Activated CD8-positive, alpha-beta T cell treated with anti-CD3 and anti-CD28 coated beads for 36 hours (primary cell): Measurements from ENCODE around the gene NACC1. TPM values are rescaled to one million over a fixed set of nuclear protein-coding genes. Genes with fewer than 3 reads are reported as not detected.

Experiments
- ATAC-seq: fragments of 200-7000 bp; cut with Tn5 transposase; one replicate; pipeline ENCODE4 v1.10.0; 2021; ENCODE audit warnings: mild to moderate bottlenecking, moderate library complexity
- CTCF ChIA-PET: fragments of 350-600 bp; sonication (Branson Sonifier 250); formaldehyde crosslinking; loops from one replicate; lab custom pipeline; 2021; ENCODE audit warnings: antibody characterized with exemption; lab: Charles Lee
- POLR2A ChIA-PET: fragments of 350-600 bp; sonication (Branson Sonifier 250); formaldehyde crosslinking; loops from one replicate; lab custom pipeline; 2021; ENCODE audit warnings: antibody characterized with exemption; lab: Charles Lee
- DNase-seq: peaks from one replicate; pipeline ENCODE4 v3.0.0-alpha.2; 2020
- H3K27ac Mint-ChIP-seq: one replicate; pipeline ENCODE4 v1.8.0; 2021; ENCODE audit warnings: mild to moderate bottlenecking, mixed read lengths
- H3K27me3 Mint-ChIP-seq: one replicate; pipeline ENCODE4 v1.8.0; 2021; ENCODE audit warnings: mixed read lengths
- H3K36me3 Mint-ChIP-seq: one replicate; pipeline ENCODE4 v1.8.0; 2021; ENCODE audit warnings: low read depth, mixed read lengths
- H3K4me1 Mint-ChIP-seq: one replicate; pipeline ENCODE4 v1.8.0; 2021; ENCODE audit warnings: low read depth, mixed read lengths
- H3K4me3 Mint-ChIP-seq: one replicate; pipeline ENCODE4 v1.8.0; 2021; ENCODE audit warnings: mild to moderate bottlenecking, moderate library complexity, mixed read lengths
- H3K9me3 Mint-ChIP-seq: one replicate; pipeline ENCODE4 v1.8.0; 2021; ENCODE audit warnings: mixed read lengths
- CTCF ChIP-seq: fragments of 200-600 bp; IDR thresholded peaks from one replicate; pipeline ENCODE4 v1.8.0; 2022; ENCODE audit warnings: antibody characterized with exemption, mild to moderate bottlenecking
- intact Hi-C: fragments of 100-400 bp; cut with micrococcal nuclease; formaldehyde crosslinking; loops from one replicate; pipeline ENCODE4 v1.10.0; 2022
- total RNA-seq, 2 experiments: library from RNA; stranded (reverse); gene quantifications; one replicate each; pipeline ENCODE4 v1.2.3, GENCODE V29; 2021

Gene NACC1
- total RNA-seq, 2 experiments from 2014 or later: 73.8 to 87.5 TPM

GRCh38 chr19:13090511-13091231, 27.4 kb upstream of the NACC1 start:
- Mint-ChIP-seq H3K4me3 (no peak overlapping the region), H3K27me3 (peaks cover 6% of the 10 kb centered on the region), H3K27ac (no peak overlapping the region), H3K36me3 (no peaks in the 10 kb centered on the region), H3K9me3 (no peaks in the 10 kb centered on the region), H3K4me1 (peaks cover 6% of the 10 kb centered on the region)
- CTCF ChIA-PET: interaction anchor here (2.2 to 7.4 kb wide), 3 partner anchors 33 to 126 kb away, joined by 11 to 116 read pairs (median 22); no protein-coding TSS in a partner anchor
- DNase-seq (no peak), ATAC-seq (no peak)
- POLR2A ChIA-PET: no interaction called here
- no peak for TF ChIP-seq CTCF
- intact Hi-C loops: no loop called here

GRCh38 chr19:13091400-13092157, 26.5 kb upstream of the NACC1 start:
- peaks cover 12% of the 10 kb centered on the region for H3K4me1 Mint-ChIP-seq
- ATAC-seq (no peak), DNase-seq (no peak)
- peaks cover 12% of the 10 kb centered on the region for H3K27me3 Mint-ChIP-seq
- CTCF ChIA-PET: interaction anchor here (2.2 to 7.4 kb wide), 3 partner anchors 34 to 126 kb away, joined by 11 to 116 read pairs (median 22); no protein-coding TSS in a partner anchor
- intact Hi-C loops: no loop called here
- H3K4me3 Mint-ChIP-seq: no peak overlapping the region
- no peaks in the 10 kb centered on the region for H3K36me3 Mint-ChIP-seq
- TF ChIP-seq CTCF: no peak
- H3K27ac Mint-ChIP-seq: no peak overlapping the region
- POLR2A ChIA-PET: no interaction called here
- H3K9me3 Mint-ChIP-seq: no peaks in the 10 kb centered on the region

- intact Hi-C loops: no loop called here
- ATAC-seq: no peak
- Mint-ChIP-seq H3K4me1 (peaks cover 16% of the 10 kb centered on the region), H3K4me3 (no peak overlapping the region), H3K9me3 (no peaks in the 10 kb centered on the region), H3K27me3 (peaks cover 16% of the 10 kb centered on the region), H3K27ac (no peak overlapping the region), H3K36me3 (no peaks in the 10 kb centered on the region)
- POLR2A ChIA-PET: no interaction called here
- DNase-seq: no peak
- TF ChIP-seq CTCF: no peak
- CTCF ChIA-PET: interaction anchor here (2.2 to 7.4 kb wide), 4 partner anchors 34 to 127 kb away, joined by 11 to 116 read pairs (median 16); no protein-coding TSS in a partner anchor
These were observed 25.9 kb upstream of the NACC1 start for GRCh38 chr19:13092158-13092543.

- Mint-ChIP-seq H3K36me3 (no peaks in the 10 kb centered on the region), H3K4me1 (peaks cover 17% of the 10 kb centered on the region), H3K27me3 (peaks cover 19% of the 10 kb centered on the region), H3K9me3 (no peaks in the 10 kb centered on the region), H3K27ac (no peak overlapping the region), H3K4me3 (no peak overlapping the region)
- no peak for ATAC-seq
- no peak for TF ChIP-seq CTCF
- CTCF ChIA-PET: interaction anchor here (0.8 to 7.4 kb wide), 18 partner anchors 12 to 128 kb away, joined by 3 to 116 read pairs (median 11); no protein-coding TSS in a partner anchor
- POLR2A ChIA-PET: no interaction called here
- no peak for DNase-seq
- intact Hi-C loops: no loop called here
These were observed 25.3 kb upstream of the NACC1 start for GRCh38 chr19:13092606-13093235.
